M059J (cell line): ENCODE data around the gene APOBEC3G. TPM values are rescaled to one million over a fixed set of nuclear protein-coding genes. Genes with fewer than 3 reads are reported as not detected.

ENCODE experiments used
- DNase-seq: peaks from one replicate; pipeline ENCODE4 v3.0.0-alpha.2; 2012; ENCODE audit warnings: low read depth
- total RNA-seq: library from RNA; depleted of rRNA; stranded (reverse); fragments of >200 nt; shearing (Covaris generic); gene quantifications from 2 replicates; pipeline ENCODE4 v1.2.3, GENCODE V29; 2014; rRNA removed

Gene APOBEC3G
- total RNA-seq, 1 experiment from 2014 or later, result 30.1 TPM

DNA sequence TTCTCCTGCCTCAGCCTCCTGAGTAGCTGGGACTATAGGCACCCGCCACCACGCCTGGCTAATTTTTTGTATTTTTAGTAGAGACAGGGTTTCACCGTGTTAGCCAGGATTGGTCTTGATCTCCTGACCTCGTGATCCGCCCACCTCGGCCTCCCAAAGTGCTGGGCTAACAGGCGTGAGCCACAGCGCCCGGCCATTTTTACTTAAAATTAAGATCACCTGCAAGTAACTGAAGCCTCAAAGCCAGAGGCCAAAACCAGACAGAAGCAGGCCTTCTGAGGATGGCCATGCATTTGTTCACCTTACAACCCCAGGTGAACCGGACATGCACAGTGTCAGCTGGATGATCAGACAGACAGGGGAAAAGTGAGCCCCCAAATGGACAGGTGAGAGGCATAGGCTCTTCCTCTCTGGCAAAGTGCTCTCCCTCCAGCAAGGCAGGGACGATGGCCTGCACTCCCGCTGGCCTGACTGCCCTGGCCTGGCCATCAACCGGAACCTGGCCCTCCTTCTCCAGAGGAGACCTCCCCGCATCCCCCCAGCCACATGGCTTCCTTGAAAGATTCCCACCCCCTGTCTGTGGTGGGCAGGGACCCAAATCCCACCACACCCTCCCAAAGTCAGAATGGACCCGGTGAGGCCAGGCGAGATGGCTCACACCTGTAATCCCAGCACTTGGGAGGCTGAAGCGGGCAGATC, 45.8 kb downstream of the APOBEC3G start:
- no peak for DNase-seq

DNA sequence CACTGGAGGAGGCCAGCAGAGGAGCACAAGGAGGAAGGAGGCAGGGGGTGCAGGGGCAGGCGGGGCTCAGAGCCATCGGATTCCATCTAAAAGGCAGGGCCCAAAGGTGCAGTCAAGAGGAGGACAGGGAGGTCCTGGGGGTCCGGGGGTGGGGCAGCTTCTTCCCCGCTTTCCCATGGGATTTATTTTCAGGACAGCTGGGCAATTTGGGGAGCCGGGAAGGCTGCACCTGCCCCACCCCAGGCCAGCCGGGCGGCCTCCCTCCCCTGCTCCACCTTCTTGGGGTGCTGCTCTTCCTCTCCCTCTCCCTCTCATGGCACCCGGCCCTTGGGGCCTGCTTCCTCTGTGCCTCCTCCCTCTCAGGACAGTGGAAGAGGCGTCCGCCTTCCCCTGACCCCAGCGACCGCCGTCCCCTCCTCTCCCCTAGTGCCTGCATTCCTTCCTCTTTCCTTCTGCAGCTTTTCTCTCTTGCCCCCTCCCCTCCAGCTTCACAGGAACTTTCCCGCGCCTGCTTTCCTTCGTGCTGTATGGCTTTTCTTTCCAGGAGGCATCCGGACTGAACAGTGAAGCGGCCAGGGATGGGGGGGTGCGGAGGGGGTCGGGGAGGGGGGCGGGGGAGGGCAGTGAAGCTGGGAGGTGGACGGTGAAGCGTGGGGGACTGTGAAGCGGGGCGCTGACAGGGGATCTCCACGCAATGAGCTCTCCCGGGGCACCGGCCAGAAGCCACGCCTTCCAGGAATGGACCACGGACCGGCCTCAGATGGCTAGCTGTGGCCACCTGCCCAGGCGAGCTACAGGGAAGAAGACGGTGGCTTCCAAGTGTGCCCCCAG, 46.9 kb downstream of the APOBEC3G start:
- no peak for DNase-seq

DNA sequence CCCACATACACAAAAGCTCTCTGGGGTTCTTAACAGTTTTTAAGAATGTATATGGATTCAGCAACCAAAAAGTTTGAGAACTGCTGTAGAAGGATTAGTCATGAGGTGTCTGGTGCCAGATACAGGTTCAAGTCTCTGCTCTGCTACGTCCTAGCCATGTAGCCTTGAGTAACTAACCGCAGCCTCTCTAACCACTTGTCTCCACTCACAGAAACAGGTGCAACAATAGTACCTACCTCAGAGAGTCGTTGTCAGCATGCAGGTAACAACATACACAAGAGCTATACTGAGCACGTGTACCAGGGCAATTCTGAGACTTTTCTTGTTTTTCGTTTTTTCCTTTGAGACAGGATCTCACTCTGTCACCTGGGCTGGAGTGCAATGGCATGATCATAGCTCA, 48.5 kb downstream of the APOBEC3G start:
- DNase-seq, result no peak

DNA sequence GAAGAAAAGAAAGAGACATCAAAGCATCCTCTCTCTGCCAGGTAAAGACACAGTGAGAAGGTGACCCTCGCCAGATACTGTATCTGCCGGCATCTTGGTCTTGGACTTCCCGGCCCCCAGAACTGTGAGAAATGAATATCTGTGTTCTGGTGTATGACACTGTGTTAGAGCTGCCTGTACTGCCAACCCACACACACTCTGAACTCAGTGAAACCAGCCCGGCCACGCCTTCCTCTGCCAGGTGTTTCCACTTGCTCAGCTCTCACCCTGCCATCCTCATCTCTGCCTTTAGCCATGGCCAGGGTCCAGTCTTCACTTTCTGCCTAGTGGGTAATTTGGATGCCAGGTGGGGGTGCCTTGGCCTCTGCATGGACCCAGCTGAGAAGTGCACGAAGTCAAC, 51.4 kb downstream of the APOBEC3G start:
- no peak for DNase-seq

DNA sequence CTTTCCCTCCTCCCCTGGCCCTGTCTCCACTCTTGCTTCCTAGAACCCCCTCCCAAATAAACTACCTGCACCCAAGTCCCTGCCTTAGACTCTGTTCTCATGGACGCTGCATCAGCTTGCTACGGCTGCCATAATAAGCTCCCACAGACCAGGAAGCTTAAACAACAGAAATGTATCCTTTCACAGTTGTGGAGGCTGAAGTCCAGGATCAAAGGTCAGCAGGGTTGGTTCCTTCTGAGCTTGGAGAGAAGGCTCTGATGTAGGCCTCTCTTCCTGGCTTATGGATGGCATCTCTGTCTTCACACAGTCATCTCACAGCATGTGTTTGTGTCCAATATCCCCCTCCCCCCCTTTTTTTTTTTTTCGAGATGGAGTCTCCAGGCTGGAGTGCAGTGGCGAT, 52.0 kb downstream of the APOBEC3G start:
- DNase-seq, result no peak

DNA sequence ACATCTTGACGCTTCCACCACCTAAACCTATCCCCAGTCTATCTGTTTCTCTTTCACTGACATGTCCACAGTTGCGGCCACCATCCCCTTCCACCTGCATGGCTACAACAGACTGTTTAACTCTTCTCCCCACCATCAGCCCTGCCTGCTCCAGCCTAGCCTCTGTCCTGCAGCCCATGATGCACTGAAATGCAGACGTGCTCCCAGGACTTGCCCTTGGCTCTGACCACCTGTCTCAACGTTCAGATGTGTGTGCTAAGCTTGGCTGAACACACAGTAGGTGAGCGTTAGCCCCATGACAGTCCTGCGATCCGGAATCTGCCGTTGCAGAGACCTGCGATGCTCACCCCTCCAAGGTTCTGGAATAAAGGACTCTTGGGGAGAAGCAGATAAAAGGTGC, 52.7 kb downstream of the APOBEC3G start:
- no peak for DNase-seq

DNA sequence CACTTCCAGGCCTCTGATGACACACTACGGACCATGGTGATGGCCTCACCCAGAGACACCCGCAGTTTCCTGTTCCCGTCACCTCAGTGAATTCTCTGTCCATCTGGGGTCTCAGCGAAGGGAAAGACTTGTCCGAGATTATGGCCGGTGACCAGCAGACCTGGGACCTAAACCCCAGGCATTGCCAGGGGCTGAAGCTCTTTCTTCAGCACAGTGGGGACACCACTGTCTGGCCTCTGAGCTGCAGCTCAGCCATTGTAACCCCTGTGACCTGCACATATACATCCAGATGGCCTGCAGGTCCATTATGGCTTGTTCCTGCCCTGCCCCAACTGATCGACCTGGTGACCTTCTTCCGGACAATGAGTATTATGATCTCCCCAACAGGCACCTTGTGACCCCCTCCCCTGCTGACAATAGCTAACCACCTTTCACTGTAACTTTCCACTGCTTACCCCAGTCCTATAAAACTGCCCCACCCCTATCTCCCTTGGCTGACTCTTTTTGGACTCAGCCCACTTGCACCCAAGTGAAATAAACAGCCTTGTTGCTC, 53.2 kb downstream of the APOBEC3G start:
- no peak for DNase-seq

DNA sequence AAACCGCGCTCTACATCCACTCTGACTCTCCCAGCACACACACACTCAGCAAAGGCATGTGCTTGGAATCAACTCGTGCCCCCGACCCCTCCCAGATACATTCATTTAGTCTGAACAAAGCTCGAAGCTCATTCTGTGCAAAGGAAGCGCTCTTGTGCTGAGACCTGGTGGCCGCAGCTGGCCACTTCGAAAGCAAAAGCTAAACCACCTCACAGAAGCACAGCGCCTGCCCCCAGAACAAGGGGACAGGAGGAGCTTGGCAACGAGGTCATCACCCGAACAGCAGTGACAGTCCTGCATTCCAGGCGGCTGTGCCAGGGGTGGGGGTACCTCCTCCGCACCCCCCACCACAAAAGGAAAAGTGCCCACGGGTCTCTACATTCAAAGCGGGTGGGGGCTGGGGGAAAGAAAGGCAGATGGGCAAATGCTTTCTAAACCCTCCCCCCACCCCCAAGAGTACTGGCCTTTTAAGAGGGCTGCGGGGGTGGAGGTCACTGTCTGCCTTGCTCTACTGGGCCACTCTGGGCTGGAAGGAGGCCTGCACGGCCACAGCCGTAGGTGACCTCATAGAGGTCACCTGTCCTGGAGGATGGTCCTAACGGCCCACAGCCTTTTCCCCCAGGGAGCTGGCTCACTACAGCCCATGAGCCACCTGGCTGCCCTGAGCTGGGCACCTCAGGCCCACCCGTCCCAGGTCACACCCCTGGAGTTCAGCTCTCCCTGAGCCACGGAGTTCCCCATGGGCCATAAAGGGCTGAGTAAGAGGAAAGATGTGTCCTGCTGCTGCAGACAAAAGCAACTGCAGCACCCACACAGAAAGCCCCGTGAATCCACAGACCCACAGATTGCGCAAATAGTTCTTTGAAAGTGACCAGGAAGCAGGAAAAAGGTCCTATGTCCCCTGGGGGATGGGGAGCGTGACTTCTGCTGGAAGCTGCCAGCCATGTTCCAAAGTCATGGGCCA, 54.1 kb downstream of the APOBEC3G start:
- DNase-seq, result no peak

DNA sequence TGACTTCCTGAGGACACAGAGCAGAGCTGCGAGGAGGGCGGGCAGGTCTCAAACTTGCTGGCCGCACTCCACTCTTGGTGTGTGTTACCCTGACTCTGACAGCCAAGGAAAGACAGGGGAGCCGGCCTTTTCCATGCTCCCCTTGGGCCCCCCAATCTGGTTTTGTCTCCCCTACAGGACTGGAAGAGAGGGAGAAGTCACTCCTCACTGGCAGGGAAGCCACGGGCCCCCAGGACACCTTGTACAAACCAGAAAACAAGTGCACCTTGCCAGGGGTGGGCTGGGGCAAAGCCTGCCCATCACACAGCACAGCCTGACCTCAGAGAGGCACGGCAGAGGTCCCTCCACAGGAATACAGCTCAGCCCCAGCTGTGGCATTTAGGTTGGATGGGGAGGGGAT, 55.2 kb downstream of the APOBEC3G start:
- DNase-seq, result no peak

DNA sequence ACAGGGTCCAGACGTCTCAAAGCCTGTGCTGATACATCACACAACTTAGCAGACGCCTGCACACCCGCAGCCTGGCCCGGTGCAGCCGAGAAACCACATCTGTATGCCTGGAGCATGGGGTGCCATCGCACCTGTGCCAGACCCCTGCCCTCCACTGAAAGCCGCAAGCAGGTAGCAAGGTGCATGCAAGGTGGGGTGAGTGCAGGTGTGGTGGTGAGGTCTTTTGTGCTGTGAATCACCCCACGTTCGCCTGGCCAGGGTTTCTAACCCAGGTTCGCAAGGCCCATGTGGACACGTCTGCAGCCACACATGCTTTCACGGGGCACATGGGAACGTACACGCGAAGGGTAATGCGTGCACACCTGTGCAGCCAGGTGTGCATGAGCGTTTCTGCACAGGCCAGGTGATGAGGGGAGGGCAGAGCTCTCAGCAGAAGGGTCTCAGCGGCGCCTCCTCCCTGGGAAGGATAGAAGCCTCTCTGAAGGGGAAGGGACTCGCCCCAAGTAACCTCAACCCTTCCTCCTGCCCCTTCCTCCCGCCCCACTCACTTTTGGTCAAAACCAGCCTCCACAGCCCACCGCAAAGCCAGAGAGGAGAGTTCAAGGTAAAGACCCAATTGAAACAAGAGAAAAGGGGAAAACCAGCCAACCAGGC, 55.9 kb downstream of the APOBEC3G start:
- DNase-seq, result no peak

DNA sequence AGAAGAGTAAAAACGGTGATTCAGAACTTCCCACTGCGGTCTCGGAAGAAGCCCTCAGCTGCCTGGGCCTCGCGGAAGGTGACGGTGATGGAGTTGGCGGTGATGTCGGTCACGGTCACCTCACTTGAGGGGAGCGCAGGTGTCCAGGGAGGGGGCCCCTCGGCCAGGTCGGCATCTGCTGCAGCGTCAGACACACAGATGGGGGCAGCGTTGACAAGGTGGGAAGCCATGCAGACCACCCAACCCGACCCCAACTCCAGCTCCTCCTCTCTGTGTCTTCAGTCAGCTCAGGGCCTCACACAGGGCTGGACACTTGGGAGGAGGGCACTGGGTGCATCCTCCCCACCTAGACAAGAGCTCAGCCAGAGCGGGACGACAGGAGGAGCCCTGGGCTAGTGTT, 56.8 kb downstream of the APOBEC3G start:
- no peak for DNase-seq

DNA sequence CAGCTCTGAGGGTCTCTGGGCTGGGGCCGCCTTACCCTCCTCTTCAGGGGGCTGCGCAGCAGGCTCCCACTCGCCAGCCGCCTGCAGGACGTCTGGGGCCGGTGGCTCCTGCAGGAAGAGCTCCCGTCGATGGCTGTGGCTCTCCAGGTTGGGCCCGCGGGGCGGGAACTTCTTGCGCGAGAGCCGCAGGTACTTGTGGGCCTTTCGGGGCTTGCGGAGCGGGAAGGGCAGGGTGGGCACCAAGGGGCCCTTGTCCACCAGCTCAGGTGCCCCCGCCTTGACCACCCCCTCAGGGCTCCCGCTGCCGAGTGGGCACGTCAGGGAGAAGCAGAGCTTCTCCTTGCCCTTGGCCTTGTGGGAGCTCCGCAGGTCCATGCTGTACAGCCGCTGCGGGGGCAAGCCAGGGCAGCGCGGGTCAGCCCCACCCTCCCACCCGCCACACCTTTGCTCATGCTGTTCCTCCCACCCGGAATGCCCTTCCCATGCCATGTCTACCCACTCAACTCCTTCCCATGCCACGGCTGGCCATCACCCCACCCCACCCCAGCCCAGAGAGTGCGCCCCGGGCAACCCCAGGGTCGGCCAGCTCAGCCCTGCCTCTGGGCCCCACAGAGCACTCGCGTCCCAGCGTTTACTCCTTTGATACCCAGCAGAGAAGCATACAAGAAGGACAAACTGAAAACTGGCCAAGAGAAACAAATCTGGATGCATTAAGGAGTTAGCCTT, 57.5 kb downstream of the APOBEC3G start:
- no peak for DNase-seq

DNA sequence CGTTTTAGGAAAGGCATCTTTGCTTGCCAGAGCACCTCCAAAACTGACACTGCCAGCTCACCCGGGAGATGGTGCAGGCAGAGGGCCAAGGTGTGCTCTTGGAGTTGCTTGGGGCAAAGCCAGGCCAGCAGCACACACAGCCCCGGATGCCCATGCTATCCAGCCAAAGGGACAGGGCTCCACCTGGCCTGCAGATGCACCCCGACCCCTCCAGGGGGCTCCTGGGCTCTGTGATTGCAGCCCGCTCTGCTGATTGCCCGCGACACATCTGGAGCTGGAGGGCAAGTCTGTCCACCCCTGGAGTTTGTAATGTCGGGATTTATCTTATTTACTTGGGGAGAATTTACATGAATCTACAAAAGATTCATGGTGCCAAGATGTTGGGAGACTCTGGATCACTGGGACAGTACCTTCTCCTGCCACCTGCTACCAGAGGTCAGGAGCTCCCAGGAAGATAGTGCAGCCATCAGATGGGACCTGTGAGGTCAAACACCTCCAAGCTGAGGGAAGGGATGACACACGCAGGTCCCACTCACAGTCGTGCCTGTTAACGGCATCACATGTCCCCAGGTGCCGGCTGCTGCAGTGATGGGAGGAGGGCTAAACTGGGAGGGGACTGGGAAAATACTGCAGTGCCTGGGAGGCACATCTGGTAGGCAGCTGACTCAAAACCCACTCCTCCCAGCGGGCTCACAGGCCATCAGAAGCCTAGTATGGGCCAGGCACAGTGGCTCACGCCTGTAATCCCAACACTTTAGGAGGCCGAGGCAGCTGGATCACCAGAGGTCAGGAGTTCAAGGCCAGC, 58.2 kb downstream of the APOBEC3G start:
- peak; percentile 26 for DNase-seq

DNA sequence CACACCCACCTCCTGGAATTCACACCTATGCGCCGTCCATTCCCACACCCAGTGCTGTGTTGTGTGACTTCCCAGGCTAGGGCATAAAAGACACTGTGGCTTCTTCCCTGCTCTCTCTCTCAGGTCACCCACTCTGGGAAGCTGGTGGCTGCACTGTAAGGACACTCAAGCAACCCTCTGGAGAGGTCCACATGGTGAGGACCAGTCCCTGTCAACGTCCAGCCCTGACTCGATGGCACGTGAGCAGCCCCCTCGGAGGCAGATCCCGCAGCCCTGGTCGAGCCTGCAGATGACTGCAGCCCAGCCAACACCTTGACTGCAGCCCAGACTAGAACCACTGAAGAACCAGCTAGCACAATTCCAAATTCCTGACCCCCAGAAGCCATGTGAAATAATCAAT, 59.2 kb downstream of the APOBEC3G start:
- no peak for DNase-seq

Other genes with a start within 250 kb of the APOBEC3G start
- gene NPTXR, start 233.2 kb upstream of the APOBEC3G start, total RNA-seq, result 0.76 and 1.9 TPM in 2 replicates
- 12.2 and 18.4 TPM in 2 replicates for gene CBX6, start 205.1 kb upstream of the APOBEC3G start, total RNA-seq
- not detected in 2 replicates for gene APOBEC3A, start 119.7 kb upstream of the APOBEC3G start, total RNA-seq
- 14.8 and 22.6 TPM in 2 replicates for gene APOBEC3B, start 94.9 kb upstream of the APOBEC3G start, total RNA-seq
- gene APOBEC3C, start 63.0 kb upstream of the APOBEC3G start, total RNA-seq, result 10.0 and 13.8 TPM in 2 replicates
- 1.1 and 1.6 TPM in 2 replicates for gene APOBEC3D, start 56.1 kb upstream of the APOBEC3G start, total RNA-seq
- 4.8 and 6.1 TPM in 2 replicates for gene APOBEC3F, start 36.4 kb upstream of the APOBEC3G start, total RNA-seq
- gene APOBEC3H, start 20.0 kb downstream of the APOBEC3G start, total RNA-seq, result 1.7 TPM in 1 of 2 replicates, not detected in the other
- 0.76 and 3.0 TPM in 2 replicates for gene CBX7, start 75.4 kb downstream of the APOBEC3G start, total RNA-seq
- gene PDGFB, start 167.7 kb downstream of the APOBEC3G start, total RNA-seq, result 4.5 and 7.2 TPM in 2 replicates
- 627 and 755 TPM in 2 replicates for gene RPL3, start 242.3 kb downstream of the APOBEC3G start, total RNA-seq